Common myeloid progenitor, CD34-positive (primary cell): ENCODE measurements around the gene DHRSX.

ENCODE experiments used
- CTCF ChIA-PET: fragments of 350-600 bp; sonication (Branson Sonifier 250); formaldehyde crosslinking; loops from one replicate; lab custom pipeline; 2021; ENCODE audit warnings: antibody characterized with exemption; lab: Charles Lee
- POLR2A ChIA-PET: fragments of 350-600 bp; sonication (Branson Sonifier 250); formaldehyde crosslinking; loops from one replicate; lab custom pipeline; 2021; ENCODE audit warnings: antibody characterized with exemption; lab: Charles Lee
- DNase-seq, 3 donors: peaks; one replicate each; pipeline versions ENCODE4 v3.0.0 to v3.0.0-alpha.2; 2013
- H3K27ac ChIP-seq, 2 experiments: 1 replicate in 1 of 2; 2 replicates in 1 of 2; pipeline ENCODE4 v1.7.0; 2013; ENCODE audit warnings: inconsistent platforms in 2 of 2, low read length in 2 of 2, mild to moderate bottlenecking in 2 of 2, low read depth in 1 of 2, moderate library complexity in 1 of 2; ENCODE audit not compliant: severe bottlenecking in 2 of 2, insufficient read depth in 1 of 2, poor library complexity in 1 of 2
- H3K27me3 ChIP-seq, 5 experiments: replicated peaks in 2 of 5; 1 replicate in 3 of 5; 2 replicates in 2 of 5; pipeline versions ENCODE4 v1.6.1 to v1.7.0; 2013; ENCODE audit warnings: low read length in 4 of 5, mild to moderate bottlenecking in 2 of 5, moderate library complexity in 2 of 5, inconsistent platforms in 1 of 5; ENCODE audit not compliant: insufficient read depth in 5 of 5, control insufficient read depth in 4 of 5
- H3K36me3 ChIP-seq, 4 experiments: 1 replicate in 2 of 4; 2 replicates in 2 of 4; pipeline versions ENCODE4 v1.6.1 to v1.7.0; 2013; ENCODE audit warnings: low read length in 3 of 4, control low read depth in 1 of 4, mild to moderate bottlenecking in 1 of 4; ENCODE audit not compliant: control insufficient read depth in 4 of 4, insufficient read depth in 4 of 4
- H3K4me1 ChIP-seq, 4 experiments: 1 replicate in 3 of 4; 2 replicates in 1 of 4; pipeline versions ENCODE4 v1.6.1 to v1.7.1; 2013; ENCODE audit warnings: low read length in 3 of 4, mild to moderate bottlenecking in 3 of 4, control low read depth in 1 of 4, inconsistent platforms in 1 of 4, moderate library complexity in 1 of 4; ENCODE audit not compliant: control insufficient read depth in 4 of 4, insufficient read depth in 4 of 4; ENCODE audit errors: control extremely low read depth in 1 of 4
- H3K4me3 ChIP-seq, 7 experiments: 1 replicate in 4 of 7; 2 replicates in 3 of 7; pipeline versions ENCODE4 v1.5.1 to v1.7.0; 2013; ENCODE audit warnings: mild to moderate bottlenecking in 7 of 7, low read length in 6 of 7, moderate library complexity in 6 of 7, inconsistent platforms in 2 of 7, low read depth in 2 of 7, control low read depth in 1 of 7; ENCODE audit not compliant: insufficient read depth in 4 of 7, control insufficient read depth in 1 of 7; ENCODE audit errors: extremely low read depth in 1 of 7
- H3K9me3 ChIP-seq, 5 experiments: 1 replicate in 4 of 5; 2 replicates in 1 of 5; pipeline versions ENCODE4 v1.6.1 to v1.7.1; 2013; ENCODE audit warnings: low read length in 4 of 5, mild to moderate bottlenecking in 2 of 5, inconsistent platforms in 1 of 5, low read depth in 1 of 5, moderate library complexity in 1 of 5; ENCODE audit not compliant: control insufficient read depth in 4 of 5, insufficient read depth in 2 of 5; ENCODE audit errors: control extremely low read depth in 1 of 5
- WGBS: methylation state at CpG from one replicate; pipeline ENCODE4 v1.1.5; 2013; ENCODE audit not compliant: insufficient coverage; 5-methylcytosine and 5-hydroxymethylcytosine counted together

DHRSX gene

DNA sequence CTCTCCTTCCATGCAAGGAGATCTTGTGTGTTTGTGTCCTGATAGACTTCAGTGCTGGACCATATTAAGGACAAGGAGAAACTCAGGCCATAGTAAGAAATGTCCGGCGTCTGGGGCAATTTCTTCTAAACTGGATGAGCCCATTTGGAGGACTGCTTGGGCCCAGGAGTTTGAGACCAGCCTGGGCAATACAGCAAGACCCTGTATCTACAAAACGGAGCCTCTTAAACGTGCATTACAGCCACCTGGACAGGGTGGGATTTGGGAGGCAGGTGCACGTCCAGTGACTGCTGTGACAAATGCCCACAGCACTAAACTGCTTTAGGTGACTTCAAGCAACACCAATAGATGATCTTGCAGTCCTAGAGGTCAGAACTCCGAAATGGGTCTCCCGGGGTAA, 311.9 kb downstream of the DHRSX start:
- Histone ChIP-seq H3K27ac (no peak overlapping the region), H3K27me3 (peaks cover 0 to 5% (median 0%) of the 10 kb centered on the region in 5 experiments), H3K4me1 (no peaks in the 10 kb centered on the region), H3K4me3 (no peak overlapping the region), H3K36me3 (no peaks in the 10 kb centered on the region), H3K9me3 (peaks cover 2 to 24% (median 14%) of the 10 kb centered on the region in 5 experiments)
- 91% methylated on average over 7 of the region's 7 CpGs for WGBS
- ChIA-PET CTCF (no interaction called here), POLR2A (no interaction called here)
- DNase-seq = no peak

DNA sequence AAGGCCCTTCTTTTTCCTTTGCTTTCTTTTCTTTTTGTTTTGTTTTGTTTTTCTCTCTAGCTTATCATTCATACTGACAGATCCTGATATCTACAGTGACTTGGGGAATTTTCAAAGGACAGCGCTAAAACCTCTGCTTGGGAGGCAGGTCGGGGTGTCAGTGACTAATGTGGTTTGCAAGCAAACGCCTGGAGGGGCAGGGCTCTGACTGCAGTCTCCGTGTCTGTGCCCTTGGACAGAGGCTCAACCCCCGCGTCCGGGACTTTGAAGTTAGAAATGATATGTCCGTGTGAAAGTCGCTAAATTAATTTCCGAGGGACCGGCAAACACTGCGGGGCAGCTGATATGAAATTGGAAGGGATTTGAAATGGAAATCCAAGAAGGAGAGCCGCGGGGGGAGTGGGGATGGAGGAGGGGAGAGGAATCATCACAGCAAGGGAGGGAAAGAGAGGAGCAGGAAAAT, 312.4 kb downstream of the DHRSX start:
- CTCF ChIA-PET = no interaction called here
- peaks cover 0 to 6% (median 0%) of the 10 kb centered on the region in 5 experiments for H3K27me3 ChIP-seq
- no peaks in the 10 kb centered on the region for H3K4me1 ChIP-seq
- H3K4me3 ChIP-seq = no peak overlapping the region
- H3K36me3 ChIP-seq = no peaks in the 10 kb centered on the region
- no peak overlapping the region for H3K27ac ChIP-seq
- DNase-seq = no peak
- WGBS = 43% methylated on average over 12 of the region's 14 CpGs
- peaks cover 2 to 24% (median 14%) of the 10 kb centered on the region in 5 experiments for H3K9me3 ChIP-seq
- POLR2A ChIA-PET = no interaction called here

DNA sequence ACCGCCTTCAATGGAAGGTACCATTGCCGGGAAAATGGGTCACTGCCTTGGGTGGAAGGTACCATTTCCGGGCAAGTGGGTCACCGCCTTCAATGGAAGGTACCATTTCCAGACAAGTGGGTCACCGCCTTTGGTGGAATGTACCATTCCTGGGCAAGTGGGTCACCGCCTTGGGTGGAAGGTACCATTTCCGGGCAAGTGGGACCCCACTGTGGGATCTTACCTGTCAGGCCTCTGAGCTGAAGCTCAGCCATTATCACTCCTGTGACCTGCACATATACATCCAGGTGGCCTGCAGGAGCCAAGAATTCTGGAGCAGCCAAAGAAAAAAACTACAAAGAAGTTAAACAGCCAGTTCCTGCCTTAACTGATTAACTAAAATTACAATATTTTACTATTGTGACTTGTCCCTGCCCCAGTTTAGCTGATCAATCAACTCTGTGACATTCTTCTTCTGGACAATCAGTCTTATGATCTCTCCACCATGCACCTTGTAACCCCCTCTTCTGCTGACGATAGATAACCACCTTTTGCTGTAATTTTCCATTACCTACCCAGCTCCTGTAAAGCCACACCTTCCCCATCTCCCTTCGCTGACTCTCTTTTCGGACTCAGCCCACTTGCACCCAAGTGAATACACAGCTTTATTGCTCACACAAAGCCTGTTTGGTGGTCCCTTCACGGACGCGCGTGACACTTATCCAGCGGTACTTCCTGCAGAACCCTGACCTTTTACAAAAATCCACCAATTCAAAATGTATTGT, 313.2 kb downstream of the DHRSX start:
- no peak for DNase-seq
- 78% methylated on average over 10 of the region's 15 CpGs for WGBS
- Histone ChIP-seq H3K9me3 (peaks cover 2 to 24% (median 14%) of the 10 kb centered on the region in 5 experiments), H3K4me3 (no peak overlapping the region), H3K27ac (no peak overlapping the region), H3K27me3 (peaks cover 0 to 6% (median 0%) of the 10 kb centered on the region in 5 experiments), H3K36me3 (no peaks in the 10 kb centered on the region), H3K4me1 (no peaks in the 10 kb centered on the region)
- ChIA-PET POLR2A (no interaction called here), CTCF (no interaction called here)

- Histone ChIP-seq H3K9me3 (peaks cover 2 to 24% (median 14%) of the 10 kb centered on the region in 5 experiments), H3K4me3 (no peak overlapping the region), H3K36me3 (no peaks in the 10 kb centered on the region), H3K4me1 (no peaks in the 10 kb centered on the region), H3K27me3 (peaks cover 0 to 6% (median 0%) of the 10 kb centered on the region in 5 experiments), H3K27ac (no peak overlapping the region)
- ChIA-PET POLR2A (no interaction called here), CTCF (no interaction called here)
- 96% methylated on average over 23 of the region's 25 CpGs for WGBS
- peak in 2 of 3 donors; percentile 20 to 38 for DNase-seq
These were observed 315.3 kb downstream of the DHRSX start for GRCh38 chrX:2185341-2186082.

DNA sequence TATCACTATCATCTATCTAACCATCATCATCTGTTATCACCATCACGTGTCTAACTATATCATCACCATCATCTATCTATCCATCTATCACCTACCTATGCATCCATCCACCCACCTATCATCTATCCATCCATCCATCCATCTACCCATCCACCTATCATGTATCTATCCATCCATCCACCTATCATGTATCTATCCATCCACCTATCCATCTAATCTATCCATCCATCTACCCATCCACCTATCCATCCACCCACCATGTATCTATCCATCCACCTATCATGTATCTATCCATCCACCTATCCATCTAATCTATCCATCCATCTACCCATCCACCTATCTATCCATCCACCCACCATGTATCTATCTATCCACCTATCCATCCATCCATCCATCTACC, 316.7 kb downstream of the DHRSX start:
- 100% methylated on average over 1 of the region's 1 CpG for WGBS
- Histone ChIP-seq H3K4me3 (no peak overlapping the region), H3K27me3 (peaks cover 0 to 6% (median 0%) of the 10 kb centered on the region in 5 experiments), H3K9me3 (peaks cover 2 to 20% (median 14%) of the 10 kb centered on the region in 5 experiments), H3K27ac (no peak overlapping the region), H3K4me1 (no peaks in the 10 kb centered on the region), H3K36me3 (no peaks in the 10 kb centered on the region)
- ChIA-PET POLR2A (no interaction called here), CTCF (no interaction called here)
- DNase-seq = no peak

GRCh38 chrX:2183193-2183725, 317.5 kb downstream of the DHRSX start:
- Histone ChIP-seq H3K9me3 (peaks cover 2 to 20% (median 14%) of the 10 kb centered on the region in 5 experiments), H3K27ac (no peak overlapping the region), H3K4me1 (peaks cover 0 to 2% (median 0%) of the 10 kb centered on the region in 4 experiments), H3K36me3 (no peaks in the 10 kb centered on the region), H3K4me3 (no peak overlapping the region), H3K27me3 (peaks cover 0 to 5% (median 0%) of the 10 kb centered on the region in 5 experiments)
- DNase-seq = no peak
- whole genome bisulfite sequencing = 84% methylated on average over 9 of the region's 14 CpGs
- POLR2A ChIA-PET = no interaction called here
- CTCF ChIA-PET = no interaction called here
